HUES48 (cell line): ENCODE measurements around the gene NEK8.
A peak's percentile ranks its signal among the peaks of the same experiment; 100 is the strongest.

Source experiments
- H3K27ac ChIP-seq: one replicate; pipeline ENCODE4 v1.7.0; 2013; ENCODE audit warnings: low read depth, low read length, inconsistent platforms
- H3K27me3 ChIP-seq: 2 replicates; pipeline ENCODE4 v1.6.1; 2013; ENCODE audit warnings: mild to moderate bottlenecking, low read length; ENCODE audit not compliant: control insufficient read depth, insufficient read depth
- H3K36me3 ChIP-seq: 2 replicates; pipeline ENCODE4 v1.6.1; 2013; ENCODE audit warnings: low read length; ENCODE audit not compliant: control insufficient read depth, insufficient read depth
- H3K4me1 ChIP-seq: 2 replicates; pipeline ENCODE4 v1.6.1; 2013; ENCODE audit warnings: mild to moderate bottlenecking, low read length; ENCODE audit not compliant: control insufficient read depth, insufficient read depth
- H3K4me3 ChIP-seq: 2 replicates; pipeline ENCODE4 v1.5.1; 2013; ENCODE audit warnings: mild to moderate bottlenecking, low read depth, low read length
- H3K9ac ChIP-seq: 2 replicates; pipeline ENCODE4 v1.6.1; 2013; ENCODE audit warnings: mild to moderate bottlenecking, low read depth, low read length, moderate library complexity
- H3K9me3 ChIP-seq: 2 replicates; pipeline ENCODE4 v1.6.1; 2013; ENCODE audit warnings: low read length; ENCODE audit not compliant: control insufficient read depth, insufficient read depth

NEK8 gene

GRCh38 chr17:28728364-28729200, at the start of gene NEK8:
TSS of gene NEK8 (plus strand) at chr17:28728788. CDS start at chr17:28728814, 26 bp downstream.
- Histone ChIP-seq H3K9me3 (no peaks in the 10 kb centered on the region), H3K4me1 (peaks cover 12% of the 10 kb centered on the region), H3K9ac (peak within 1 kb of the TSS; percentile 73), H3K27ac (peak within 1 kb of the TSS; percentile 99), H3K4me3 (peak within 1 kb of the TSS; percentile 90), H3K36me3 (peaks cover 16% of the 10 kb centered on the region), H3K27me3 (no peaks in the 10 kb centered on the region)

- Histone ChIP-seq H3K36me3 (peaks cover 95% of the 10 kb centered on the region), H3K27me3 (no peaks in the 10 kb centered on the region), H3K9ac (no peak overlapping the region), H3K9me3 (no peaks in the 10 kb centered on the region), H3K27ac (no peak overlapping the region), H3K4me1 (no peaks in the 10 kb centered on the region), H3K4me3 (no peak overlapping the region)
Measured at GRCh38 chr17:28682655-28683054, 45.9 kb upstream of the NEK8 start.

- Histone ChIP-seq H3K4me3 (no peak overlapping the region), H3K9ac (no peak overlapping the region), H3K36me3 (peaks cover 97% of the 10 kb centered on the region), H3K4me1 (no peaks in the 10 kb centered on the region), H3K9me3 (no peaks in the 10 kb centered on the region), H3K27ac (no peak overlapping the region), H3K27me3 (no peaks in the 10 kb centered on the region)
Measured at GRCh38 chr17:28684963-28685362, 43.6 kb upstream of the NEK8 start.

- Histone ChIP-seq H3K4me3 (no peak overlapping the region), H3K36me3 (peaks cover 99% of the 10 kb centered on the region), H3K9me3 (no peaks in the 10 kb centered on the region), H3K27ac (no peak overlapping the region), H3K4me1 (no peaks in the 10 kb centered on the region), H3K27me3 (no peaks in the 10 kb centered on the region), H3K9ac (no peak overlapping the region)
Measured at GRCh38 chr17:28685366-28685765, 43.2 kb upstream of the NEK8 start.

- no peaks in the 10 kb centered on the region for H3K27me3 ChIP-seq
- H3K27ac ChIP-seq: no peak overlapping the region
- H3K9ac ChIP-seq: no peak overlapping the region
- H3K4me3 ChIP-seq: no peak overlapping the region
- peaks cover 99% of the 10 kb centered on the region for H3K36me3 ChIP-seq
- no peaks in the 10 kb centered on the region for H3K9me3 ChIP-seq
- H3K4me1 ChIP-seq: no peaks in the 10 kb centered on the region
Measured at GRCh38 chr17:28686296-28686695, 42.3 kb upstream of the NEK8 start.

GRCh38 chr17:28688481-28688880, 40.1 kb upstream of the NEK8 start:
- H3K9me3 ChIP-seq: no peaks in the 10 kb centered on the region
- H3K9ac ChIP-seq: no peak overlapping the region
- H3K36me3 ChIP-seq: peaks cover 94% of the 10 kb centered on the region
- H3K4me1 ChIP-seq: no peaks in the 10 kb centered on the region
- no peak overlapping the region for H3K27ac ChIP-seq
- no peak overlapping the region for H3K4me3 ChIP-seq
- H3K27me3 ChIP-seq: no peaks in the 10 kb centered on the region

- Histone ChIP-seq H3K27ac (no peak overlapping the region), H3K9me3 (no peaks in the 10 kb centered on the region), H3K4me3 (no peak overlapping the region), H3K36me3 (peaks cover 94% of the 10 kb centered on the region), H3K9ac (no peak overlapping the region), H3K27me3 (no peaks in the 10 kb centered on the region), H3K4me1 (no peaks in the 10 kb centered on the region)
Measured at GRCh38 chr17:28689011-28689410, 39.6 kb upstream of the NEK8 start.

GRCh38 chr17:28693869-28694268, 34.7 kb upstream of the NEK8 start:
- Histone ChIP-seq H3K27ac (no peak overlapping the region), H3K36me3 (peaks cover 95% of the 10 kb centered on the region), H3K4me3 (no peak overlapping the region), H3K9me3 (no peaks in the 10 kb centered on the region), H3K4me1 (no peaks in the 10 kb centered on the region), H3K27me3 (no peaks in the 10 kb centered on the region), H3K9ac (no peak overlapping the region)

GRCh38 chr17:28698253-28698941, 30.2 kb upstream of the NEK8 start:
- H3K36me3 ChIP-seq: peaks cover 100% of the 10 kb centered on the region

GRCh38 chr17:28700278-28700677, 28.3 kb upstream of the NEK8 start:
- no peaks in the 10 kb centered on the region for H3K9me3 ChIP-seq
- peaks cover 94% of the 10 kb centered on the region for H3K36me3 ChIP-seq

More at GRCh38 chr17:28698253-28698941, 30.2 kb upstream of the NEK8 start:
- Histone ChIP-seq H3K9ac (no peak overlapping the region), H3K4me3 (no peak overlapping the region), H3K9me3 (no peaks in the 10 kb centered on the region), H3K4me1 (no peaks in the 10 kb centered on the region), H3K27ac (peak overlapping the region; percentile 26), H3K27me3 (no peaks in the 10 kb centered on the region)

GRCh38 chr17:28700830-28701492, 27.6 kb upstream of the NEK8 start:
- Histone ChIP-seq H3K4me1 (no peaks in the 10 kb centered on the region), H3K27ac (no peak overlapping the region)

More at GRCh38 chr17:28700278-28700677, 28.3 kb upstream of the NEK8 start:
- no peak overlapping the region for H3K9ac ChIP-seq
- no peak overlapping the region for H3K4me3 ChIP-seq
- H3K27ac ChIP-seq: no peak overlapping the region
- H3K27me3 ChIP-seq: no peaks in the 10 kb centered on the region
- no peaks in the 10 kb centered on the region for H3K4me1 ChIP-seq

More at GRCh38 chr17:28700830-28701492, 27.6 kb upstream of the NEK8 start:
- H3K36me3 ChIP-seq: peaks cover 87% of the 10 kb centered on the region
- no peaks in the 10 kb centered on the region for H3K27me3 ChIP-seq
- no peak overlapping the region for H3K9ac ChIP-seq
- H3K4me3 ChIP-seq: no peak overlapping the region
- H3K9me3 ChIP-seq: no peaks in the 10 kb centered on the region
